A204.1 (cell line): Measurements from ENCODE around the gene KLHDC4.

Experiments used
- FAIRE-seq: peaks from 2 replicates; lab custom pipeline; 2012; peaks lifted over from hg19 to GRCh38; lab: Jason Lieb, UNC

Gene KLHDC4

DNA sequence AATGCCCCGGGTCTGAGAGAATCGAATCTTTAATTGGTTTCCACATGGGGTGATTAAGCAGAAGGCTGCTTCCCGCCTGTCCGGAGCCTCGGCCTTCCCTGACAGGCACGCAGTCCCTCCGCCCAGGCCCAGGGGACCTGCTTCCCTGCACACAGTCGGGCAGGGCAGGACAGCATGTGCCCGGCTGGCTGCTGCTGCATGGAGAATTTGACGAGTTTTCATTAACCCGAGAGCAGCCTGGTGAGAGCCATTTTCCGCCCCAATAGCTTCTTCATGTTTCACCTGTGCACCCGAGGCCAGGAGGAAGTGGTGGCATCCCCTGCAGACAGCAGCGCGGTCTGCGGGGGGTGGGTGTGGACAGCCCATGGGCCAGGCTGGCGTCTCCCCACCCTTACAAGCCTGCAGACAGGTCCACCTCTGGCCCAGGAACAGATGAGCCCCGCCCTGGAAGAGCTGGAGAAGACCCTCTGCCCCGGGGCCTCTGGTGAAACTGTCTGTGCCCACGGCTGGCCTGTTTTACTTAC lies 67.0 kb downstream of the KLHDC4 start:
- FAIRE-seq, result no peak

GRCh38 chr16:87698241-87698640 lies 67.5 kb downstream of the KLHDC4 start:
- FAIRE-seq, result no peak

DNA sequence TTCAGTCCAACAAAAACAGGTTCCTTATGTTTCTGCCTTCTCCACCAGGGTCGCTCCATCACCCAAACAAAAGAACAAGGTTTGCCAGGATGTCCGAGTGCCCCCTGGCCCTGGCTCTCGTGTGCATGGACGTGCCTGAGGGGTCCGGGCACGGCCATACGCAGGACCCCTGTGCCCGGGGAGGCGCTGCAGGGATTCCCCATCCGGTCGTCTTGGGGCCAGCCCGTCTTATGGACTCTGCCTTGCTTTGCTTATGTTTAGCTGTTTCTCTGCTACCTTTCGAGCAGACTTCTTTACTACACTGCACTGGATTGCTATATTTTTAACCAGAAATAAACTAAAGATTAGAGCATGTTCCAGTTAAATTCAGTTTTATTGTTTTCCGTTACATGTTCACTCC lies 68.0 kb downstream of the KLHDC4 start:
- no peak for FAIRE-seq

DNA sequence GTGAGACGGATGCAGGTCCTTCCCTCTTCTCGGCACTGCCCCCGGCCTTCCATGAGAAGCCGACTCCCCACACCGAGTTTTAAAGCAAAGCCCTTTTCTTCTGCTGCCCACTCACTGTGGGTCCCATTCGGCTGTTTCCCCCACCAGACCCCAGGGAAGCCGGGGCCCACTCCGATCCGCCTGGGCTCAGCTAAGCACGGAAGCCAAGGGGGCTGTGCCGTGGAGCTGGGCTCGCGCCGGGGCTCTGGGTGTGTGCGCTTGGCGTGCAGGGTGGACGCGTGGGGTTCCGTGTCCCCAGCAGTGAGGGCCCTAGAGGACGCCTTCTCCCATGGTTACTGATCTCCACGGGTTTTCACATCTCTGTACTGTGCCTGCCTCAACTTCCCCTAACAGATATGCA lies 68.5 kb downstream of the KLHDC4 start:
- FAIRE-seq, result no peak

GRCh38 chr16:87696726-87697125 lies 69.1 kb downstream of the KLHDC4 start:
- no peak for FAIRE-seq

DNA sequence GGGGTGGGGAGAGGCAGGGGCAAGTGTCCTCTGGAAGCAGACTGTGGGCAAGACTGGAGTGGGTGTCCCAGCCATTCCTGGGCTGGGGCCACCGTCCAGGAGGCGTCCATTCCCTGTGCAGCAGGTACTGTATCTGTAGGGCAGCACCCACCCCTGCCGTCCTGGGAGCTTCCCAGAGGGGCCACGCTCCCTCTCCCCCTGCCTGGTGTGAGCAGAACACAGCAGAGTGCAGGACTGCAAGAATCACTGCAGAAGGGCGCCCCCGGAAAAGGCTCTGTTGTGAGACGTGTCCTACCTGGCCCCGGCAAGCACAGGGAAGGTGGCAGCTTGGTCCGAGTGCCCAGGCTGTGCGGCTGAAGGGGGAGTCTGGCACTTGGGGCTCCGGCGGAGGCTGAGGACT lies 70.3 kb downstream of the KLHDC4 start:
- FAIRE-seq, result no peak

GRCh38 chr16:87694441-87695125 lies 71.2 kb downstream of the KLHDC4 start:
- FAIRE-seq, result no peak

GRCh38 chr16:87693827-87694226 lies 72.0 kb downstream of the KLHDC4 start:
- no peak for FAIRE-seq

- FAIRE-seq, result no peak
Observed at GRCh38 chr16:87692756-87693155, 73.0 kb downstream of the KLHDC4 start.

- no peak for FAIRE-seq
Observed at GRCh38 chr16:87692176-87692575, 73.6 kb downstream of the KLHDC4 start.

DNA sequence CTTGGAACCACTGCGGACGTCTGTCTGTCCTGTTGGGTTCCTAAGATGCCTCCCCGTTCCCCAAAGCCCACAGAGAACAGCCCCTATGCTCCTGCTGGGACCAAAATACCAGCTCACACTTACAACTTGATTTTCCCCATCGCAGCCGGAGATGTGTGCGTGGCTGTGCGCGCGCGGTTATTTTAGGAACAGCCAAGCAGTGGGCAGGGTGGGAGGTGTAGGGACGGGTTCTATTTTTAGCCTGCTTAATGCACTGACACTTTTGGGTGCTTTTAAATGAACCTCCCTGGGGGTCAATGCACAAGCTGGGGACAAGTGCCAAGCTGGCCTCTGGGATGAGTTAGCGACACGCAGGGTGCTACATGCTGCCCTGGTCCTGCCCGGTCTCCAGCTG lies 74.1 kb downstream of the KLHDC4 start:
- no peak for FAIRE-seq

DNA sequence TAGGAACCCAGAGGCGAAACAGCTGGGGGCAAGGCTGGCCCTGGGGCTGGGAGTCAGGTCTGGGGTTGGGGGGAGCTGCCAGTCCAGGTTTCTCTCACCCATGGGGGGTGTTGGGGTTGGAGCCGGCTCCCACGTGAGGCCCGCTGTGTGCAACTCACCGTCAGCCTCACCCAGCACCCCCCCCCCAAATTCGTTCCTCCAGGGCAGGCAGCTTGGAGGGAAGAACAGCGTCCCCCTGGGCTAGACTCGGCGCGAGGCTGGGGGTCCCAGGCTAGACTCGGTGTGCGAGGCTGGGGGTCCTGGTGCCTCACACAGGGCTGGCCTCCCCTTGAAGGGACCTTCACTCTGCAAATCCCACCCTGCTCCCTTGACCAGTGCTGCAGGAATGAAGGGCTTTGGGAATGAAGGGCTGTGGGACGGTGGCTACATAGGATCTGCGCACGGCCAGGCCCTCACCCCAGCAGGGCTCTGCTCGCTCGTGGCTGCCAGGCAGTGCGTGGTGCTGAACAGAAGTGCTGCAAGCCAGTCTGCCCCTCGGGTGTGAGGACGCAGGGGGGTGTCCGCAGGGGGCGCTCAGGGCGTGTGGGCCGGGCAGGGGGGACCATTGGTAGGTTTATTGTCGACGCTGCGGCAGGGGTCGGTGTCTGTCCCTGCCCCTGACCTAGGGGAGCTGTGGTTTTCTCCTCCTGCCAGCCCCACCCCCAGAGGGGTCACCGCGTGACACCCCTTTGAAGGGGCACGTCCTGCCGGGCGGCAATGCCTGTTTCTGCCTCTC lies 74.7 kb downstream of the KLHDC4 start:
- no peak for FAIRE-seq

GRCh38 chr16:87689956-87690465 lies 75.8 kb downstream of the KLHDC4 start:
- no peak for FAIRE-seq

DNA sequence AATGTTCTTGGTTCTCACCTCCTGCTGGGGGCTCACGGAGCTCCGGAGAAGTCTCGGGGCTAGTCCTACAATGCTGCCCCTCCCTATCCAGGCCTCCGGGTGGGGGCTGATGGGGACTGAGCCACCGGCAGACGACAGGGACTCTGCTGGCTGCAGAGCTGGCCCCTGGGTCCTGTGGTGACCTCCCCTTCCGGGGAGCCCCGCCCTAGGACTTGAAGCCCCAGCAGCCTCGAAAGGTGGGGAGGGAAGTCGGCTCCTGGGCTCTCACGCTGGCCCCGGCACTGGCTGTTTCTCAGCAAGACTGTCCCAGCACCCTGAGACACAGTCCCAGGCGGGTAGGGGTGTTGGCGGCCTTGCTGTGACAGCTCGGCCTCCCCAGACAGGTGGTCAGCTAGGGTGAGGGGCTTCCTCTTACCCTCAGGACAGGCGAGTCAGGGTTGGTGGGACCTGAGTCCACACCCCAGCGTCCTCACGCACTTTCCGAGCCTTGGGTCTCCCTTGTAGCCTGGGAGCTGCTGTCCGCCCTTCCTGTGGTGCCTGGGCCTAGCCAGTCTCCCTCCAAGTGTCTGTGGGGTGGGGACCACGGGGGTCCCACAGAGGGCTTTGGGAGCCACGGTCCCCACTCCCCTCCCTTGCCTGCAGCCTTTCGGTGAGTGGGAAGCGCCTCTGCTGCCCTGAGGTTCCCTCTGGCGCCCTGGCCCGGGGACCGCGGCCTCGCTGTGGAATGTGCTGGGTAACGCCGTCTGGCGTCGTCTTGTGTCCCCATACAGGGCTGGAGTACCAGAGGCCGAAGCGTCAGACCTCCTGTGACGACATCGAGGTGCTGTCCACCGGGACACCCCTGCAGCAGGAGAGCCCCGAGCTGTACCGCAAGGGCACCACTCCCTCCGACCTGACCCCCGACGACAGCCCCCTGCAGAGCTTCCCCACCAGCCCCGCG lies 76.6 kb downstream of the KLHDC4 start:
- no peak for FAIRE-seq

DNA sequence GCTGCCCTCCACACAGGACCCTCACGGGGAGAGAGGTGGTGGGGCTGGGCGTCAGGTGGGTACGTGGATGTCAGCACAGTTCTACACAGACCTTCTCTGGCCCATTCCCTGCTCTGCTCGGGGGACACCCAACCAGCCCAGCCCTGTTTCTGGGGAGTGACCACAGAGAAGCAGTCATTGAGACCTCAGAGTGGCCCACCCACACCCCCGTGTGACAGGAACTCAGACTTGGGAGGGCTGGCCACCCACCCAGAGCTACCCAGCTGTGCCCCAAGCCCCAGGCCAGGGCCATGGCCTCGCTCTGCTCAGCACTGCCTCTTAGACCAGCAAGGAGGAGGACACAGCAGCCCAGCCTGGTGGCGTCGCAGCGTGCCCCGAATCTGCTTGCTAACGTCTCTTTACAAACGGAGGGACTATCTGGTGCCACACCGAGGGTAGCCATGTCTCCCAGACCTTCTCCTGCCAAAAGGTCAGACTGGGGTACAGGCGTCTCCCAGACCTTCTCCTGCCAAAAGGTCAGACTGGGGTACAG lies 77.7 kb downstream of the KLHDC4 start:
- FAIRE-seq, result no peak

DNA sequence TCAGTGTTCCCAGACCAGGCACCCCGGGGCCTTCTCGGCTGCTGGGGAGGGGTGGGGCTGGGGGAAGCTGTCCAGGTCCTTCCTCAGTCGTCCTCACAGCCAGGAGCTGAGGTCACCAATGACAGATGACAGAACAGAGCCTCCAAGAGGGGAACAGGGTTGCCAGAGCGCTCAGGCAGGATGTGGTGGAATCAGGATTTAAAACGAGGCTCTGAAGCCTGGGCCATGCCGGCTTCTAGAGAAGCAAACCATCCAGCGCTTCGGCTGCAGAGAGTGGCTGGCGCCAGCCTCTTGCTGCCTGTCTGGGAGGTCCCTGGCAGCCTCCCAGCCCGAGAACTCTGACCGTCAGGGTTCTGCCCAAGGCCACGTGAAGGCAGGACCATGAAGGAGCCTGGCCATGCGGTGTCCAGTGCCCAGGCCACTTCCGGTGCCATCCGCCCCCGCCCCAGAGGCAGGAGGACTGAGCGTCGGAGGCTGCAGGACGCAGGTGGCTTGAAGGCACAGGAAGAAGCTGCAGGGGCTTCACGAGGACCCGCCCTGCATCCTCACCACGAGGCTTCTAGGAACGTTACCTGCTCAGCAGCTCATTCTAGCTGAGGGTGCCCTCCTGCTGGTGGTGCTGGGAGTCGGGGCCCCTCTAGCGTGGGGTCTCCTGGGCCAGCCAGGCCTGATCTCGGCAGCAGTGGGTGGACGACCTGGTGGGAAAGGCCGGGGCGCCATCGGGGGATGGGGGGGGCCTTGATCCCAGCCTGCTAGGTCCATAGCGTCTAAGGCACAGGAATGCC lies 78.5 kb downstream of the KLHDC4 start:
- FAIRE-seq, result no peak

- FAIRE-seq, result no peak
Observed at GRCh38 chr16:87686697-87687096, 79.1 kb downstream of the KLHDC4 start.

DNA sequence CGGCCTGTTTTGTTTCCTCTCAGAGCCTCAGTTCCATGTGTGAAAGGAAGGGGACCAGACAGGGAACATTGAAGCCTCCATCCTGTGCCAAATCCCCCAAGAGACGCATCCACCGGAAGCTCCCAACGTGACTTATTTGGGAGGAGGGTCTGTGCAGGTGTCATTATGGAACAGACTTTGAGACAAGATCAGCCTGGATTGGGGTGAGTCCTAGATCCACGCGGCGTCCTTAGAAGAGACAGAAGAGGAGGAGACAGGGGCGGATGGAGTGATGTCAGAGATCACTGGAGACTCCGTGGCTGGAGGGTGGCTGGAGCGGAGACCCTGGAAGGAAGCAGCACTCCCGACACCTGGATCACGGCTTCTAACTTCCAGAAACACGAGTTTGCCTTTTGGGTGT lies 80.0 kb downstream of the KLHDC4 start:
- FAIRE-seq, result no peak

DNA sequence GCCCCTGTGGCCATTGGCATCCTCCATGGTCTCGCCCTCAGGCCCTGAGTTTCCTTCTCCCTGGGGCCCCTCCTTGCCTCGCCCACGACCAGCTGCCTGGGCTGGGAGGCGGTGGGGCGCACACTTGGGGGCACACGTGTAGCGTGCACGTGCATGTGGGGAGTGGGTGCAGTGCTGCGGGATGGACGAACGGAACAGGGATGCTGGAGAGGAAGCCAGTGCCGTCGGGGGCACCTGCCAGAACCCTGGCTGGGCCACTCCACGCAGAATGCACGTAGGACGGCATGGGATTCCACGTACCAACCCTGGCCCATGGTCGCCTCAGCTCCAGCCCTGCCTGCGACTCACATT lies 80.4 kb downstream of the KLHDC4 start:
- no peak for FAIRE-seq

DNA sequence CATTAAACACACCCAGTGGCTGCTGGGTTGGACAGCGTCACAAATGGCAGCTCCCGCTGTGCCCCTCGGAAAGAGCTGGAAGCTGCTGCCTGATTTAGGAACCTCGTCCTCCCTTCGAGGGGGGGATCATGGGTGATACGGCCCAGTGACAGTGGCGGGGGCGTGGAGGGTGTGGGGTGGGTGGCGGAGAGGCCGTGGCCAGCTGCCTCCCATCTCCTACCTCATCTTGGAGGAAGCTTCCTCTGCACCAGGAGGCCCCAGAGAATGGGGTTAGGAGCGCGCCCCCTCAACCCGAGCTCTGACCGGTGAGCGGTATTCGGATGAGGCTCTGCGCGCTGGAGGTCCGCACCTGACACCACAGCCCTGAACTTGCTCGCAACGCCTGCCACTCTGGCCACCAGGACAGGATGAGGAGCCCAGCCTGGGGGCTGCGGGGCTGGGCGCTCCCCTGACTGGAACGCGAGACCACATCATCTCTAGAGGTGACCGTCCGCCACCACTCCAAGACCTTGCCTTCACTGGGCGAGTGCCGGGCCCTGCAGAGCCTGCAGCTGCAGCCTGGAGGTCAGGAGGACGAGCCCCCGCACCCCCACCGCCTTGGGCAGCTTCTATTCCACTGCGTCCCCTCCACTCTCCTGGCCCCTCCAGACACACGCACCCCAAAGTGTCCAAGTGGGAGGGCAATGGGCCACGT lies 80.9 kb downstream of the KLHDC4 start:
- FAIRE-seq, result no peak
